ENCODE results near the gene SIX5. TPM values are rescaled to one million over a fixed set of nuclear protein-coding genes. Genes with fewer than 3 reads are reported as not detected.

The SIX5 gene
- total and polyA plus RNA-seq, 5 donors from 2014 or later = 0.17 to 1.3 (median 0.25) TPM; not detected in 1

GRCh38 chr19:45814166-45814780 is 45.2 kb upstream of the SIX5 start:
- no peaks in the 10 kb centered on the region for H3K9me3 Mint-ChIP-seq
- H3K9me3 ChIP-seq (ENCODE audit: control insufficient read depth in 2 of 2, low read length in 2 of 2) = no peaks in the 10 kb centered on the region
- no peaks in the 10 kb centered on the region for H3K36me3 ChIP-seq (ENCODE audit: control insufficient read depth, insufficient read depth, low read length)
- DNase-seq (no peak), ATAC-seq (ENCODE audit: low read depth in 2 of 2) (no peak)
- H3K27ac ChIP-seq (ENCODE audit: insufficient read depth, low read length, poor library complexity, severe bottlenecking) = no peak overlapping the region
- no peaks in the 10 kb centered on the region for H3K27me3 ChIP-seq (ENCODE audit: control insufficient read depth, insufficient read depth, low read length)
- peaks cover 18% of the 10 kb centered on the region for H3K4me1 ChIP-seq (ENCODE audit: control insufficient read depth, insufficient read depth, low read length, poor library complexity, severe bottlenecking)
- H3K27ac Mint-ChIP-seq = no peak overlapping the region
- H3K27me3 Mint-ChIP-seq = no peaks in the 10 kb centered on the region
- H3K4me3 ChIP-seq (ENCODE audit: low read depth, low read length) = no peak overlapping the region
- H3K36me3 Mint-ChIP-seq = no peaks in the 10 kb centered on the region
- H3K4me1 Mint-ChIP-seq = peaks cover 0 to 12% (median 3%) of the 10 kb centered on the region in 4 donors
- H3K4me3 Mint-ChIP-seq = no peak overlapping the region

DNA sequence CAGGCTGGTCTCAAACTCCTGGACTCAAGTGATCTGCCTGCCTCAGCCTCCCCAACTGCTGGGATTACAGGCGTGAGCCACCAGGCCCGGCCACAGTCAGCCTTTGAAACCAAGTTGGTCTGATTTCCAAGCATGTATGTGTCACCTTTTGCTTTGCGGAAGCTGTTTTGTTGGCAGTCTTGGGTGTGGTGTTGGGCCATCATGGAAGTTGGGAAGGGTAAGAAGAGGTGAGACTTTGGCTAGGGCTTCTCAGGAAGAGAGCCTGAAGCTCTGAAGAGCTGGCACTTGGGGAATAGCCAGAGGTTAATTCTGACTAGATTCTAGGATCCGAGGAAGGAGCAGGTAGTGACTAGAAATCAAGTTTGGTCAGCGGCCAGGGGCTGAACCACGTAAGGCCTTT is 43.2 kb upstream of the SIX5 start:
- Mint-ChIP-seq H3K36me3 (no peaks in the 10 kb centered on the region), H3K4me3 (no peak overlapping the region), H3K27ac (no peak overlapping the region), H3K9me3 (no peaks in the 10 kb centered on the region), H3K27me3 (no peaks in the 10 kb centered on the region), H3K4me1 (peaks cover 0 to 12% (median 2%) of the 10 kb centered on the region in 4 donors)
- DNase-seq (no peak), ATAC-seq (ENCODE audit: low read depth in 2 of 2) (no peak)
- H3K4me3 ChIP-seq (ENCODE audit: low read depth, low read length) = no peak overlapping the region
- H3K36me3 ChIP-seq (ENCODE audit: control insufficient read depth, insufficient read depth, low read length) = no peaks in the 10 kb centered on the region
- peaks cover 18% of the 10 kb centered on the region for H3K4me1 ChIP-seq (ENCODE audit: control insufficient read depth, insufficient read depth, low read length, poor library complexity, severe bottlenecking)
- no peak overlapping the region for H3K27ac ChIP-seq (ENCODE audit: insufficient read depth, low read length, poor library complexity, severe bottlenecking)
- H3K9me3 ChIP-seq (ENCODE audit: control insufficient read depth in 2 of 2, low read length in 2 of 2) = no peaks in the 10 kb centered on the region
- H3K27me3 ChIP-seq (ENCODE audit: control insufficient read depth, insufficient read depth, low read length) = no peaks in the 10 kb centered on the region

DNA sequence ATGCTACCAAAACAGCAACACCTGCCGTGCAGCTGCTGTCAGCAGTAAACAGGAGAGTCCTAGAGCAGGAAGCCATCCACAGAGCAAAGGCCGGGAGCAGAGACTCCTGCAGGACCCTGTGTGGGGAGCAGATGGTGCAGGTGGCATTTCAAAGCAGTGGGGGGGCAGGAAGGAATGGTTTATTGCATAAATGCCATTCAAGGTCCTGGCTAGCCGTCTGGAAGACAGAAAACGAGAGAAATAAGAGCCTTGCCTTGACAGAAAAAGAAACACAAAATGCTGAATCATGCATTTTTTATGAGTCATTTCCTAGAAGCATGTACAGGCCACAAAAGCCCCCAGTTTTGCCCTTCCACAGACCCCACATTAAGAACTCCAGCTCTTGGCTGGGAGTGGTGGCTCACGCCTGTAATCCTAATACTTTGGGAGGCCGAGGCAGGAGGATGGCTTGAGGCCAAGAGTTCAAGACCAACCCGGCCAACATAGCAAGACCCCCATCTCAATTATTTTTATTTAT is 40.6 kb upstream of the SIX5 start:
- ATAC-seq (ENCODE audit: low read depth in 2 of 2) = no peak

GRCh38 chr19:45805719-45806118 is 36.7 kb upstream of the SIX5 start:
- Mint-ChIP-seq H3K27me3 (no peaks in the 10 kb centered on the region), H3K27ac (peak overlapping the region in 1 of 3 donors; percentile 49), H3K4me1 (peaks cover 0 to 7% (median 2%) of the 10 kb centered on the region in 4 donors), H3K4me3 (no peak overlapping the region), H3K36me3 (no peaks in the 10 kb centered on the region), H3K9me3 (no peaks in the 10 kb centered on the region)
- Histone ChIP-seq H3K36me3 (ENCODE audit: control insufficient read depth, insufficient read depth, low read length) (no peaks in the 10 kb centered on the region), H3K9me3 (ENCODE audit: control insufficient read depth in 2 of 2, low read length in 2 of 2) (no peaks in the 10 kb centered on the region), H3K4me1 (ENCODE audit: control insufficient read depth, insufficient read depth, low read length, poor library complexity, severe bottlenecking) (no peaks in the 10 kb centered on the region), H3K27me3 (ENCODE audit: control insufficient read depth, insufficient read depth, low read length) (no peaks in the 10 kb centered on the region), H3K27ac (ENCODE audit: insufficient read depth, low read length, poor library complexity, severe bottlenecking) (no peak overlapping the region), H3K4me3 (ENCODE audit: low read depth, low read length) (no peak overlapping the region)
- DNase-seq (no peak), ATAC-seq (ENCODE audit: low read depth in 2 of 2) (no peak)

More for the DNA sequence above, 40.6 kb upstream of the SIX5 start:
- H3K27ac Mint-ChIP-seq = peak overlapping the region in 1 of 3 donors; percentile 92
- H3K36me3 Mint-ChIP-seq = no peaks in the 10 kb centered on the region
- DNase-seq = peak in 1 of 3 donors; percentile 34
- Histone ChIP-seq H3K36me3 (ENCODE audit: control insufficient read depth, insufficient read depth, low read length) (no peaks in the 10 kb centered on the region), H3K4me1 (ENCODE audit: control insufficient read depth, insufficient read depth, low read length, poor library complexity, severe bottlenecking) (no peaks in the 10 kb centered on the region), H3K27me3 (ENCODE audit: control insufficient read depth, insufficient read depth, low read length) (no peaks in the 10 kb centered on the region), H3K4me3 (ENCODE audit: low read depth, low read length) (no peak overlapping the region), H3K27ac (ENCODE audit: insufficient read depth, low read length, poor library complexity, severe bottlenecking) (no peak overlapping the region), H3K9me3 (ENCODE audit: control insufficient read depth in 2 of 2, low read length in 2 of 2) (no peaks in the 10 kb centered on the region)
- H3K4me1 Mint-ChIP-seq = peaks cover 0 to 7% (median 2%) of the 10 kb centered on the region in 4 donors
- H3K4me3 Mint-ChIP-seq = no peak overlapping the region
- no peaks in the 10 kb centered on the region for H3K9me3 Mint-ChIP-seq
- no peaks in the 10 kb centered on the region for H3K27me3 Mint-ChIP-seq

DNA sequence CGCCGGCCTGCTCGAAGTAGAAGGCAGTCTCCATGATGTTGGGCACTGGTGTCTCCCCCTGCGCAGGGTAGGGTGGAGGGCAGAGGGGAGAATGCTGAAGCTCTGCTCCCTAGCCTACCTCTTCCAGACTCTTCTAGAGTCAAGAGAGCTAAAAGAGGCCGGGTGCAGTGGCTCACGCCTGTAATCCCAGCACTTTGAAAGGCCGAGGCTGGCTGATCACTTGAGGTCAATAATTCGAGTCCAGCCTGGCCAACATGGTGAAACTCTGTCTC is 35.8 kb upstream of the SIX5 start:
- Histone ChIP-seq H3K4me1 (ENCODE audit: control insufficient read depth, insufficient read depth, low read length, poor library complexity, severe bottlenecking) (no peaks in the 10 kb centered on the region), H3K27me3 (ENCODE audit: control insufficient read depth, insufficient read depth, low read length) (no peaks in the 10 kb centered on the region), H3K36me3 (ENCODE audit: control insufficient read depth, insufficient read depth, low read length) (no peaks in the 10 kb centered on the region), H3K4me3 (ENCODE audit: low read depth, low read length) (no peak overlapping the region), H3K9me3 (ENCODE audit: control insufficient read depth in 2 of 2, low read length in 2 of 2) (no peaks in the 10 kb centered on the region), H3K27ac (ENCODE audit: insufficient read depth, low read length, poor library complexity, severe bottlenecking) (no peak overlapping the region)
- Mint-ChIP-seq H3K36me3 (no peaks in the 10 kb centered on the region), H3K27me3 (no peaks in the 10 kb centered on the region), H3K9me3 (no peaks in the 10 kb centered on the region), H3K4me3 (no peak overlapping the region), H3K4me1 (peaks cover 0 to 7% (median 2%) of the 10 kb centered on the region in 4 donors), H3K27ac (no peak overlapping the region)
- ATAC-seq (ENCODE audit: low read depth in 2 of 2) (no peak), DNase-seq (no peak)

DNA sequence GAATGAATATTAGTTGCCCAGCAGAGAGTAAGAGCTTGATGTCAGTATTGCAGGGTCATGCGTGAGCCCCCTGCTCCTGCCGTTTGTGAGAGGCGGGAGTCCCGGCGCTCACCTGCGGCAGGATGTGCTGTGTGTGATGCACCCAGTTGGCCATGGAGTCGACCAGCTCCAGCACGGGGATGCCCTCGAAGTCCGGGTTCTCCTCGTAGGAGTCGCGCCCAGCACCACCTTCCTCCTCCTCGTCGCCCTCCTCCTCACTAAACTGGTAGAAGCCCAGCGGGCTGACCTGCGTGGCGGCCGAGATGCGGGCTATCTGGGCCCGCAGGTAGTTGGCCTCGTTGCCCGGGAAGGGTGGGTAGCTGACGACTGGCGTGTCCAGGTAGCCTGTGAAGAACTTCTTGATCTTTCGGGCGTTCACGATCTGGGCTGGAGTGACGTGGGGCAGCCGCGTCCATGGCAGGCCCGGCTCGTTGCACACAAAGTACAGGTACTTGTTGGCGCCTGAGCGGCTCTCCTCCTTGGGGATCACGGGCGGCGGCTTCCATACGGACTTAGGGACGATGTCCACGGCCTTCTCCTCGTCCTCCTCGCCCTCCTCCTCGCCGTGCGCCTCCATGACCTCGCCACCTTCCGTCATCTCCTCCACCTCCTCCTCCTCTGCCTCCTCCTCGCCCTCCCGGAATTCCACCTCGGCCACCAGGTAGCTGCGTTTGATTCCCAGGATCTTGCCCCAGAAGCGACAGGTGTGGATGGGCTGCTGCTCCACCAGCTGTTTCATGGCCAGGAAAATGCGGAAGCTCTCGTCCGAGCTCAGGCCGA is 35.3 kb upstream of the SIX5 start:
- no peak for ATAC-seq (ENCODE audit: low read depth in 2 of 2)
- H3K27ac Mint-ChIP-seq = no peak overlapping the region
- H3K4me1 Mint-ChIP-seq = peaks cover 0 to 7% (median under 1%) of the 10 kb centered on the region in 4 donors
- no peaks in the 10 kb centered on the region for H3K27me3 Mint-ChIP-seq
- Histone ChIP-seq H3K4me1 (ENCODE audit: control insufficient read depth, insufficient read depth, low read length, poor library complexity, severe bottlenecking) (no peaks in the 10 kb centered on the region), H3K36me3 (ENCODE audit: control insufficient read depth, insufficient read depth, low read length) (no peaks in the 10 kb centered on the region), H3K4me3 (ENCODE audit: low read depth, low read length) (no peak overlapping the region), H3K27me3 (ENCODE audit: control insufficient read depth, insufficient read depth, low read length) (no peaks in the 10 kb centered on the region), H3K27ac (ENCODE audit: insufficient read depth, low read length, poor library complexity, severe bottlenecking) (no peak overlapping the region), H3K9me3 (ENCODE audit: control insufficient read depth in 2 of 2, low read length in 2 of 2) (no peaks in the 10 kb centered on the region)
- no peak for DNase-seq
- H3K4me3 Mint-ChIP-seq = no peak overlapping the region
- H3K36me3 Mint-ChIP-seq = no peaks in the 10 kb centered on the region
- no peaks in the 10 kb centered on the region for H3K9me3 Mint-ChIP-seq

GRCh38 chr19:45801603-45802175 is 32.6 kb upstream of the SIX5 start:
- H3K27me3 Mint-ChIP-seq = peaks cover 6% of the 10 kb centered on the region
- no peaks in the 10 kb centered on the region for H3K4me1 ChIP-seq (ENCODE audit: control insufficient read depth, insufficient read depth, low read length, poor library complexity, severe bottlenecking)
- no peak for DNase-seq
- no peak overlapping the region for H3K4me3 ChIP-seq (ENCODE audit: low read depth, low read length)
- no peak for ATAC-seq (ENCODE audit: low read depth in 2 of 2)
- H3K9me3 Mint-ChIP-seq = peaks cover 0 to 1% (median 0%) of the 10 kb centered on the region in 7 donors
- no peaks in the 10 kb centered on the region for H3K36me3 ChIP-seq (ENCODE audit: control insufficient read depth, insufficient read depth, low read length)
- H3K4me3 Mint-ChIP-seq = no peak overlapping the region
- no peaks in the 10 kb centered on the region for H3K36me3 Mint-ChIP-seq
- no peaks in the 10 kb centered on the region for H3K27me3 ChIP-seq (ENCODE audit: control insufficient read depth, insufficient read depth, low read length)
- H3K27ac ChIP-seq (ENCODE audit: insufficient read depth, low read length, poor library complexity, severe bottlenecking) = no peak overlapping the region
- H3K27ac Mint-ChIP-seq = no peak overlapping the region
- no peaks in the 10 kb centered on the region for H3K9me3 ChIP-seq (ENCODE audit: control insufficient read depth in 2 of 2, low read length in 2 of 2)
- H3K4me1 Mint-ChIP-seq = peaks cover 0 to 7% (median 5%) of the 10 kb centered on the region in 4 donors

Measured in CD4-positive, CD25-positive, alpha-beta regulatory T cell (primary cell).